HepG2 (cell line): ENCODE results near the gene MRPS7. TPM values are rescaled to one million over a fixed set of nuclear protein-coding genes. Genes with fewer than 3 reads are reported as not detected.

Experiments
- CBFB ChIP-seq: sonication (generic); formaldehyde crosslinking; IDR thresholded peaks from 2 replicates; pipeline ENCODE4 v1.4.0; 2020; ENCODE audit warnings: missing genetic modification reagents
- EHMT2 ChIP-seq: fragments of 200-600 bp; sonication (generic); IDR thresholded peaks from 2 replicates; pipeline ENCODE4 v1.7.0; 2017; ENCODE audit warnings: antibody characterized with exemption, low read depth, low read length, borderline replicate concordance
- GATA4 ChIP-seq: sonication (generic); IDR thresholded peaks from 2 replicates; pipeline ENCODE4 v1.6.1; 2016; ENCODE audit warnings: antibody characterized with exemption, low read depth, borderline replicate concordance
- IKZF5 ChIP-seq: IDR thresholded peaks from 2 replicates; pipeline ENCODE4 v1.6.1; 2018; ENCODE audit warnings: missing genetic modification reagents, mild to moderate bottlenecking, missing compliant biosample characterization
- IRF2 ChIP-seq: IDR thresholded peaks from 2 replicates; pipeline ENCODE4 v1.6.1; 2018; ENCODE audit warnings: missing genetic modification reagents, missing compliant biosample characterization
- JUND ChIP-seq: sonication (generic); formaldehyde crosslinking; IDR thresholded peaks from 2 replicates; pipeline ENCODE4 v1.8.0; 2022; ENCODE audit warnings: mild to moderate bottlenecking, missing genetic modification reagents
- MLLT10 ChIP-seq: sonication (generic); formaldehyde crosslinking; IDR thresholded peaks from 2 replicates; pipeline ENCODE4 v1.4.0; 2020; ENCODE audit warnings: missing genetic modification reagents
- NR2F6 ChIP-seq, 2 experiments: IDR thresholded peaks; 2 replicates each; pipeline ENCODE4 v1.6.1; 2016; ENCODE audit warnings: antibody characterized with exemption in 1 of 2, mild to moderate bottlenecking in 1 of 2
- REST ChIP-seq, 2 experiments: IDR thresholded peaks; 2 replicates each; pipeline ENCODE4 v1.6.1; 2011 to 2012; ENCODE audit warnings: low read length in 2 of 2, borderline replicate concordance in 1 of 2, low read depth in 1 of 2, mild to moderate bottlenecking in 1 of 2, moderate library complexity in 1 of 2
- RFXAP ChIP-seq: sonication (generic); formaldehyde crosslinking; IDR thresholded peaks from 2 replicates; pipeline ENCODE4 v1.4.0; 2020; ENCODE audit warnings: missing genetic modification reagents, borderline replicate concordance
- RXRA ChIP-seq: sonication (generic); formaldehyde crosslinking; IDR thresholded peaks from 2 replicates; pipeline ENCODE4 v1.5.1; 2020; ENCODE audit warnings: missing genetic modification reagents
- SATB2 ChIP-seq: sonication (generic); formaldehyde crosslinking; IDR thresholded peaks from 2 replicates; pipeline ENCODE4 v1.5.0; 2020; ENCODE audit warnings: missing genetic modification reagents
- UBTF ChIP-seq: sonication (generic); formaldehyde crosslinking; IDR thresholded peaks from 2 replicates; pipeline ENCODE4 v1.4.0; 2020; ENCODE audit warnings: mild to moderate bottlenecking, missing genetic modification reagents
- ZNF232 ChIP-seq: sonication (generic); formaldehyde crosslinking; IDR thresholded peaks from 2 replicates; pipeline ENCODE4 v1.4.0; 2020; ENCODE audit warnings: missing genetic modification reagents, borderline replicate concordance
- ZNF703 ChIP-seq: sonication (generic); formaldehyde crosslinking; IDR thresholded peaks from 2 replicates; pipeline ENCODE4 v1.5.1; 2020; ENCODE audit warnings: missing genetic modification reagents, mild to moderate bottlenecking, moderate library complexity, borderline replicate concordance
- polyA plus RNA-seq, 8 experiments: library from polyadenylated mRNA; depleted of rRNA in 3 of 8; stranded (reverse) in 7 of 8; unstranded in 1 of 8; fragments of >200 nt; fragmentation: Illumina TruSeq in 4 of 8; extraction: Trizol in 4 of 8; gene quantifications; 2 replicates each; pipeline versions ENCODE4 v1.2.1 to v1.2.3, GENCODE V29; 2011 to 2016; ENCODE audit warnings: low read depth in 4 of 8, missing spikeins in 1 of 8, mixed read lengths in 1 of 8; ENCODE audit not compliant: insufficient read depth in 1 of 8
- total RNA-seq, 5 experiments: library from RNA; depleted of rRNA; stranded (reverse); fragments of >200 nt; fragmentation: Illumina TruSeq; extraction: Trizol; gene quantifications; 2 replicates each; pipeline ENCODE4 v1.2.3, GENCODE V29; 2016; ENCODE audit warnings: low read depth in 1 of 5
- TF ChIP-seq, protein P1 (sequence below): sonication (generic); formaldehyde crosslinking; IDR thresholded peaks from 2 replicates; pipeline ENCODE4 v1.4.0; 2020; ENCODE audit warnings: missing genetic modification reagents, borderline replicate concordance
- TF ChIP-seq, protein P2 (sequence below), 2 experiments: sonication (generic) in 1 of 2; formaldehyde crosslinking in 1 of 2; IDR thresholded peaks; 2 replicates each; pipeline versions ENCODE4 v1.4.0 to v1.6.1; 2018 to 2020; ENCODE audit warnings: missing genetic modification reagents in 2 of 2, borderline replicate concordance in 1 of 2, low read depth in 1 of 2, mild to moderate bottlenecking in 1 of 2, missing biosample characterization in 1 of 2

MRPS7 gene
- total and polyA plus RNA-seq, 2 of the 13 experiments (the other 11 are each of a cell fraction or from before 2014, with no cell fraction given): 97.0 to 162 TPM

DNA sequence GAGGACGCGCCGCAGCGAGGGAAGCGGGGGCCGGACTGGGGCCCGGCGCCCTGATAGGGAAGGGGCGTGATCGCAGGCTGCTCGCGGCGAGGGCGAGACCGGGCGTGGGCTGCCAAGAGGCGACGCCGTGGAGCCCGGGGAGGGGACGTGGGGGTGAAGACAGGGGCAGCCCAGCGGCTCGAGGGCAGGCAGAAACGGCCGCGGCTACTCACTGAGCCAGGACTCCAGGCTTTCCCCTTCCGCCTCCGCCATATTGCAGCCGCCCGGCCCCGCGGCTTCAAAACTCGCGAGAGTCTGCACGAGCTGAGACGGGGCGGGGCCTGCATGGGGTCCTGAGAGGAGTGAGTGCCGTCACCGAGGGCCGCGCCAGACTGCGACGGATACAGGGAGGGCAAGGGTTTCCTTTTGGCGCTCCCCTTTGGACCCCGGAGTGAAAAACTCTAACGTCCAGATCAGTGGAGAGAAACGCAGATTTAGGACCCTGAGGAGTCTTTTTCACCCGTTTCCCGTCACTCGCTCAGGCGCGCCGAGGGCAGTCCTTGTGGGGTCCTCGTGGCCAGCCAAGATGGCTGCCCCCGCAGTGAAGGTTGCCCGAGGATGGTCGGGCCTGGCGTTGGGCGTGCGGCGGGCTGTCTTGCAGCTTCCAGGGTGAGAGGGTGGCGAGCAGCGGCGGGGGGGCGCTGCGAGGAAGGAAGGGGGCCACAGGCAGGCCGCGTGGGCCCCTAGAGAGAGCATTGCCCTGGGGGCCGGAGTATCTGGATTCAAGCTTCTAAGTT lies at the start of gene MRPS7, which contains the start of gene GGA3 (continued):
- TF ChIP-seq UBTF (CRISPR knock-in tag) (peak; percentile 78), JUND (CRISPR knock-in tag) (0 out of 2 replicates have a peak, but pooled peaks have one; percentile 13), MLLT10 (CRISPR knock-in tag) (no peak), GATA4 (no peak; the same call in 1 of the 2 replicates), ZNF232 (CRISPR knock-in tag) (0 out of 2 replicates have a peak, but pooled peaks have one; percentile 73), NR2F6 (IDR thresholded peaks at IDR 0.05) (no peak), NR2F6 (CRISPR knock-in tag; IDR thresholded peaks at IDR 0.05) (peak; percentile 25), IRF2 (CRISPR knock-in tag) (peak; percentile 63; the same call in 1 of the 2 replicates), IKZF5 (CRISPR knock-in tag) (peak; percentile 57; the same call in 1 of the 2 replicates), CBFB (peak; percentile 19; the same call in 1 of the 2 replicates), RXRA (CRISPR knock-in tag) (peak; percentile 62; the same call in 1 of the 2 replicates), SATB2 (CRISPR knock-in tag) (no peak; the same call in 1 of the 2 replicates), ZNF703 (CRISPR knock-in tag) (peak; percentile 40; the same call in 1 of the 2 replicates), REST (IDR thresholded peaks at IDR 0.05; ENCODE audit: borderline replicate concordance in 1 of 2, low read depth in 1 of 2, low read length in 2 of 2) (peak in 1 of 2 experiments; percentile 51; a peak in 1 of 4 replicates), EHMT2 (no peak), RFXAP (CRISPR knock-in tag) (peak; percentile 77)
- TF ChIP-seq, protein P1, sequence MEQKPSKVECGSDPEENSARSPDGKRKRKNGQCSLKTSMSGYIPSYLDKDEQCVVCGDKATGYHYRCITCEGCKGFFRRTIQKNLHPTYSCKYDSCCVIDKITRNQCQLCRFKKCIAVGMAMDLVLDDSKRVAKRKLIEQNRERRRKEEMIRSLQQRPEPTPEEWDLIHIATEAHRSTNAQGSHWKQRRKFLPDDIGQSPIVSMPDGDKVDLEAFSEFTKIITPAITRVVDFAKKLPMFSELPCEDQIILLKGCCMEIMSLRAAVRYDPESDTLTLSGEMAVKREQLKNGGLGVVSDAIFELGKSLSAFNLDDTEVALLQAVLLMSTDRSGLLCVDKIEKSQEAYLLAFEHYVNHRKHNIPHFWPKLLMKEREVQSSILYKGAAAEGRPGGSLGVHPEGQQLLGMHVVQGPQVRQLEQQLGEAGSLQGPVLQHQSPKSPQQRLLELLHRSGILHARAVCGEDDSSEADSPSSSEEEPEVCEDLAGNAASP: peak; percentile 36; the same call in 1 of the 2 replicates
- TF ChIP-seq, protein P2, sequence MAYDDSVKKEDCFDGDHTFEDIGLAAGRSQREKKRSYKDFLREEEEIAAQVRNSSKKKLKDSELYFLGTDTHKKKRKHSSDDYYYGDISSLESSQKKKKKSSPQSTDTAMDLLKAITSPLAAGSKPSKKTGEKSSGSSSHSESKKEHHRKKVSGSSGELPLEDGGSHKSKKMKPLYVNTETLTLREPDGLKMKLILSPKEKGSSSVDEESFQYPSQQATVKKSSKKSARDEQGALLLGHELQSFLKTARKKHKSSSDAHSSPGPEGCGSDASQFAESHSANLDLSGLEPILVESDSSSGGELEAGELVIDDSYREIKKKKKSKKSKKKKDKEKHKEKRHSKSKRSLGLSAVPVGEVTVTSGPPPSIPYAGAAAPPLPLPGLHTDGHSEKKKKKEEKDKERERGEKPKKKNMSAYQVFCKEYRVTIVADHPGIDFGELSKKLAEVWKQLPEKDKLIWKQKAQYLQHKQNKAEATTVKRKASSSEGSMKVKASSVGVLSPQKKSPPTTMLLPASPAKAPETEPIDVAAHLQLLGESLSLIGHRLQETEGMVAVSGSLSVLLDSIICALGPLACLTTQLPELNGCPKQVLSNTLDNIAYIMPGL (CRISPR knock-in tag; IDR thresholded peaks at IDR 0.05; ENCODE audit: borderline replicate concordance in 1 of 2, low read depth in 1 of 2): peak; percentile 75 to 86
